HUES64 (cell line): ENCODE measurements around the gene SHISA6.

Source experiments
- H3K27ac ChIP-seq: 2 replicates; pipeline ENCODE4 v1.7.0; 2013; ENCODE audit warnings: low read depth, low read length, inconsistent platforms
- H3K27me3 ChIP-seq: 2 replicates; pipeline ENCODE4 v1.6.1; 2013; ENCODE audit warnings: mild to moderate bottlenecking, low read length; ENCODE audit not compliant: insufficient read depth
- H3K36me3 ChIP-seq: 2 replicates; pipeline ENCODE4 v1.6.1; 2013; ENCODE audit warnings: mild to moderate bottlenecking, low read length; ENCODE audit not compliant: insufficient read depth
- H3K4me1 ChIP-seq: 2 replicates; pipeline ENCODE4 v1.6.1; 2013; ENCODE audit warnings: mild to moderate bottlenecking, low read length, moderate library complexity; ENCODE audit not compliant: insufficient read depth
- H3K4me3 ChIP-seq: 2 replicates; pipeline ENCODE4 v1.5.1; 2013; ENCODE audit warnings: mild to moderate bottlenecking, low read length, moderate library complexity
- H3K9ac ChIP-seq: 2 replicates; pipeline ENCODE4 v1.6.1; 2013; ENCODE audit warnings: mild to moderate bottlenecking, low read depth, low read length
- H3K9me3 ChIP-seq: 2 replicates; pipeline ENCODE4 v1.6.1; 2013; ENCODE audit warnings: low read depth, low read length; ENCODE audit not compliant: insufficient read depth
- WGBS: fragments of 150-250, 120-280 bp; methylation state at CpG from one replicate; pipeline ENCODE4 v1.1.7; 2013; ENCODE audit warnings: missing lambda C conversion rate; 5-methylcytosine and 5-hydroxymethylcytosine counted together

The SHISA6 gene

DNA sequence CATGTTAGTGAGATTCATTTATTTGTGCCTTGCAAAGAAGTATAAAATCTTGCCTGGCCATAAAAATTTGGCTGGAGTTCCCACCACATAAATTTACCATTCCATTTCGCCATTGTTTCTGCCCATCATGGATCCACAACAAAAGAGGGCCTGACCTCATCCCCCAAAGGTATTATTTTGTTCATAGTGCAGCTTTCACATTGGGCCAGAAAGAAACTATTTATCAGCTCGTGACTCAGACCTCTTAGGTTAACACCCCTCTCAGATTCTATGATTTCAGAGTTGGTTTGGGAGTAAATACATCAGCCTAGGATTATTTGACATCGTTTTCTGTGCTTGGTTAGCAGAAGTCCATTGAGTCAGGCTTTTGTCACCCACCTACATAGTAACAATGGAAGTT is 108.1 kb downstream of the SHISA6 start:
- no peak overlapping the region for H3K4me3 ChIP-seq
- 66% methylated on average over 2 of the region's 3 CpGs for WGBS
- no peaks in the 10 kb centered on the region for H3K4me1 ChIP-seq
- no peak overlapping the region for H3K9ac ChIP-seq
- no peaks in the 10 kb centered on the region for H3K36me3 ChIP-seq
- H3K9me3 ChIP-seq, result no peaks in the 10 kb centered on the region
- H3K27me3 ChIP-seq, result no peaks in the 10 kb centered on the region
- no peak overlapping the region for H3K27ac ChIP-seq

DNA sequence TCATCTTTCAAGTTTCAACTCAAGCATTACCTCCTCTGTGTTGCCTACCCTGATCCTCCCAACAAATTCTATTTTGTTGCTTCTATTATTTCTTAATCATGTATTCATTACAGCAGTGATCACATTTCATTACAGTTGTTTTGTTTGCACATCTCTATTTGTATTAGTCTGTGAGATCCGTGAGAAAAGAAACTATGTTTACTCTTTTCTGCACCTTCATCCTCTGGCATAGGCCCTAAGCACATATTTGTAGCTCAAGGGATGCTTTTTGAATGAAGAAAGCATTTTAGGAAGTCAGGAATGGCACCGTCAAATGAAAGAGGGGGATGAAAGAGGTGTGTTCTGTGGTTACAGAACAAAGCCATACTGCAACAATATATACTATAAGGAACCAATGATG is 110.5 kb downstream of the SHISA6 start:
- H3K27me3 ChIP-seq, result no peaks in the 10 kb centered on the region

DNA sequence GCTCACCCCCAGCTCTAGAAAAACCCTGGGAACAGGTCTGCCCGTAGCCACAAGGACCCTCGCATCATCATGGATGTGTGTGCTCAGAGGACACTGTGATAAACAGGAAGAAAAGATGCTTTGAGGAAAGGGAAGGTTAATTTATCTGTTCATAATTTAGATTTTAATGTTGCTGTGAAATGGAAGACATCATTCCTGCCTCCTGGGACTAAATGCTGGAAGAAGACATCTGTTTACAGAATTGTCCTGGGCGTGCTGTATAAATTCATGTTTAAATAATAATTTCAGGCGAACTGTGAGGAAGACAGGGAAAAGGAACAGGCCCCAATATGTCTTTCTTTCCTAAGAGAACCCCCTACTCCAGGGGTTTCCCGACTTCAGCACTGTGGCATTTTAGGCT is 112.6 kb downstream of the SHISA6 start:
- Histone ChIP-seq H3K4me1 (no peaks in the 10 kb centered on the region), H3K27ac (no peak overlapping the region), H3K9me3 (no peaks in the 10 kb centered on the region), H3K36me3 (no peaks in the 10 kb centered on the region), H3K9ac (no peak overlapping the region), H3K27me3 (no peaks in the 10 kb centered on the region), H3K4me3 (no peak overlapping the region)
- 99% methylated on average over 4 of the region's 5 CpGs for WGBS

More for the DNA sequence above, 110.5 kb downstream of the SHISA6 start:
- H3K4me3 ChIP-seq, result no peak overlapping the region
- H3K9me3 ChIP-seq, result no peaks in the 10 kb centered on the region
- H3K9ac ChIP-seq, result no peak overlapping the region
- H3K27ac ChIP-seq, result no peak overlapping the region
- no peaks in the 10 kb centered on the region for H3K36me3 ChIP-seq
- 88% methylated on average over 1 of the region's 2 CpGs for WGBS
- H3K4me1 ChIP-seq, result no peaks in the 10 kb centered on the region

DNA sequence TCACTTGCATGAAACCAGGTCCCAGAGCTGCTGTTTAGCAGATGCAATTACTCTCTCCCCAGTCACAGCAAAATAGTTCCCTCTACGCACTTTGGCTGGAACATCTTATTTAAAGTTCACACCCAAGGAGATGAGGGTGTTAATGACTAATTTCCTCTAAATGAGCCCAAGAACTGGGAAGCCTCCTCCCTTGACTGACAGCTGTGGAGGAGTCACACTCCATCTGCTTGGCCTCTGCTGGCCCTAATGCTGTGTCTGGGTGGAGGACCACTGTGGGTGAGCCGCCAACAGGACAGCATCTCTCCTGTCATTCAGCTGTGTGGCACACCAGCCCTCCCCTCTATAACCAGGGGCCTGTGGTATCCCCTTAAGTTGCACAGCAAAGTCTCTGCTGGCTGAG is 115.4 kb downstream of the SHISA6 start:
- WGBS, result 100% methylated on average over 1 of the region's 2 CpGs
- no peaks in the 10 kb centered on the region for H3K36me3 ChIP-seq
- H3K9me3 ChIP-seq, result no peaks in the 10 kb centered on the region
- no peak overlapping the region for H3K9ac ChIP-seq
- no peaks in the 10 kb centered on the region for H3K4me1 ChIP-seq
- H3K4me3 ChIP-seq, result no peak overlapping the region
- no peak overlapping the region for H3K27ac ChIP-seq
- H3K27me3 ChIP-seq, result no peaks in the 10 kb centered on the region

DNA sequence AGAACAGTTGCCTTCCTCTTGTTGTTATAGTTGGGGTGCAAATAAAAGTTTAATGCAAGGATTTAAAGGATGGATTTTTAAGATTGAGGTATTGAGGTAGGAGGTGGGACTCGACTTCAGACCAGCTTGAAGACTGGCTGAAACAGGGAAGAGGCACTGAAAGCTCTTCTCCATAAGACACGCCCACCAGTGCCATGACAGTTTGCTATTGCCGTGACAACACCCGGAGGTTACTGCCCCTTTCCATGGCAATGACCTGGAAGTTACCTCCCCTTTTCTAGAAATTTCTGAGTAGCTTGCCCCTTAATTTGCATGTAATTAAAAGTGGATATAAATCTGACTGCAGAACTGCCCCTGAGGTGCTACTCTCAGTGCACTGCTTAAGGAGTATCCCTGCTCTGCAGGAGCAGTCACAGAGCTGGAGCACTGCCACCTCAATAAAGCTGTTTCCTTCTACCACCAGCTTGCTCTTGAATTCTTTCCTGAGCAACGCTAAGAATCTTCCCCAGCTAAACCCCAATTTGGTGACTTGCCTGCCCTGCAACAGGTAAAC is 122.6 kb downstream of the SHISA6 start:
- WGBS, result 95% methylated on average over 5 of the region's 5 CpGs
- Histone ChIP-seq H3K9ac (no peak overlapping the region), H3K9me3 (no peaks in the 10 kb centered on the region), H3K4me1 (no peaks in the 10 kb centered on the region), H3K27me3 (no peaks in the 10 kb centered on the region), H3K27ac (no peak overlapping the region), H3K36me3 (no peaks in the 10 kb centered on the region), H3K4me3 (no peak overlapping the region)

DNA sequence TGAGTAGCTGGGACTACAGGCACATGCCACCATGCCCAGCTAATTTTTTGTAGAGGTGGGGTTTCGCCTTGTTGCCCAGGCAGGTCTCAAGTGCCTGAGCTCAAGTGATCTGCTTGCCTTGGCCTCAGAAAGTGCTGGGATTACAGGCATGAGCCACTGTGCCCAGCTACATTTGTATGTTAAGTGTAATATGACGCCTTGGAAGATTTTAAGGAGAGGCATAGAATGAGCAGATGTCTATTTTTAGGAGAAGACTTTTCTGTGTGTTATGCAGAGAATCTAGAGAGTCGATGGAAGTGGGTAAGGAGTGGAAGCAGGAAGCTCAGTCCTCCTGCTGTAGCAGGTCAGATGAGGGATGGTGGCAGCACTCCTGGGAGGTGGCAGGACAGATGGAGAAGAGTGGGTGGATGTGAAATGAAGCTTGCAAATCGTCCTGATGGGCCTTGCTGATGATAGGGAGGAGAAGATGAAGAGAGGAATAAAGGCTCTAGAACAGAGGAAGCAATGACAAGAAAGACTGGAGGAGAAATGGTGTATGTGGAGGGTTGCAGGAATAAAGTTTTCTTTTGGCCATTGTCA is 125.3 kb downstream of the SHISA6 start:
- H3K27me3 ChIP-seq, result no peaks in the 10 kb centered on the region
- H3K9me3 ChIP-seq, result no peaks in the 10 kb centered on the region
- no peak overlapping the region for H3K27ac ChIP-seq
- H3K36me3 ChIP-seq, result no peaks in the 10 kb centered on the region
- H3K9ac ChIP-seq, result no peak overlapping the region
- WGBS, result 74% methylated on average over 4 of the region's 4 CpGs
- no peaks in the 10 kb centered on the region for H3K4me1 ChIP-seq
- H3K4me3 ChIP-seq, result no peak overlapping the region

DNA sequence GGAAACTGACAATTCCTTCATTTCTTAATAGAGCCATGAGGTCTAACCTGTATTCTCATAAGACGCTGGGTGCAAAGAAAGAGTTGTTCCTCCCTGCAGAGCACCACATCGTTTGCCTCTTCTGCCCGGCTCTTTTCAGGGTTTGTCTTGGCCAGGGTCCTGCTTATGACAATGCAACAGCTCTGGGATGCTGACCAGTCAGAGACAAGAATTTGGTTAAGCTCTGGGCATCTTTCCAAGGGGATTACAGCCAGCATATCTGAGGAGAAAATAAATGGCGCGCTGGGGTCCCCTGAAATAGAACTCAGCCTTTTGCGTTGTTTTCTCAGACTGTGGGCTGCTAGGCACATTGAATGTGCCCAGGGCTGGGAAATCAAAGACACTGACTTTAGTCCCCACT is 128.6 kb downstream of the SHISA6 start:
- Histone ChIP-seq H3K27ac (no peak overlapping the region), H3K4me3 (no peak overlapping the region), H3K9ac (no peak overlapping the region), H3K4me1 (no peaks in the 10 kb centered on the region), H3K9me3 (no peaks in the 10 kb centered on the region), H3K27me3 (no peaks in the 10 kb centered on the region), H3K36me3 (no peaks in the 10 kb centered on the region)
- WGBS, result 90% methylated on average over 6 of the region's 6 CpGs

DNA sequence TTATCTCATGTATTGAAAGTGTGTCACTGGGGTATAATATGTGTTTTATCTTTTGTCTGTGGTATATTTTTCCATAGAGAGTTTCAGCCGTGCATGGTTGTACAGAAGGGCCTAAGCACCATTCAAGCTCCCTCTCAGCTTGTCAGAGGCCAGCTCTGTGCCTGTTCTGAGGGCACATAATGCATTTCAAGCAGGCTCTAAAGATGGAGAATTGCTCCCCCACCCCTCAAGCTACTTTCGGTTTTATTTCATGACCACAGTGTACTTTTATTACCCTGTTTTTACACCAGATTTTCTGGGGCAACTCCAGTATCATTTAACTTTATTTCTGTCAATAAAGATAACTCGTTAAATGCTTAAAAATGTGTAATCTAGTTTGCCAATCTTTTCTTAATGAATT is 131.7 kb downstream of the SHISA6 start:
- H3K4me3 ChIP-seq, result no peak overlapping the region
- 93% methylated on average over 2 of the region's 3 CpGs for WGBS
- no peak overlapping the region for H3K9ac ChIP-seq
- H3K4me1 ChIP-seq, result 0 out of 2 replicates have a peak, but pooled peaks cover 6% of the 10 kb centered on the region
- no peaks in the 10 kb centered on the region for H3K27me3 ChIP-seq
- H3K9me3 ChIP-seq, result no peaks in the 10 kb centered on the region
- H3K36me3 ChIP-seq, result no peaks in the 10 kb centered on the region
- no peak overlapping the region for H3K27ac ChIP-seq

DNA sequence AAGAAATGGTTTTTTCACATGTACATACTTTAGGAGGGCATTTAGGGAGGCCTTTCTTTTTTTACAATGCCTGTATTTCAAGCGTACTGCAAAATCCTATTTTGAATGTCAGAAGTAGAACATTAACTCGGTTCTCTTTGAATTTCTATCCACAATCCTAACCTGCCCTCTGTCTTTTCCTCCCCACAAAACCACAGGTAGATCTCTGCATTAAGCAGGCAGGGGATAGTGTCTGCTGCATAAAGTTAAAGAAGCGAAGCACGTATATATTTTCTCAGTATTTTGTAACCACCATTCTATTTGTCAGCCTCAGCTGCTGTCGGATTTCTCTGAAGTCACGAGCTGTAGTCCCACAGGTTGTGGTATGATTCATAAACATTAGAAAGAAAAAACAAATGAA is 137.5 kb downstream of the SHISA6 start:
- no peak overlapping the region for H3K9ac ChIP-seq
- H3K27me3 ChIP-seq, result no peaks in the 10 kb centered on the region
- no peaks in the 10 kb centered on the region for H3K36me3 ChIP-seq
- no peak overlapping the region for H3K4me3 ChIP-seq
- 96% methylated on average over 6 of the region's 6 CpGs for WGBS
- H3K9me3 ChIP-seq, result no peaks in the 10 kb centered on the region
- H3K4me1 ChIP-seq, result 0 out of 2 replicates have a peak, but pooled peaks cover 6% of the 10 kb centered on the region
- no peak overlapping the region for H3K27ac ChIP-seq

DNA sequence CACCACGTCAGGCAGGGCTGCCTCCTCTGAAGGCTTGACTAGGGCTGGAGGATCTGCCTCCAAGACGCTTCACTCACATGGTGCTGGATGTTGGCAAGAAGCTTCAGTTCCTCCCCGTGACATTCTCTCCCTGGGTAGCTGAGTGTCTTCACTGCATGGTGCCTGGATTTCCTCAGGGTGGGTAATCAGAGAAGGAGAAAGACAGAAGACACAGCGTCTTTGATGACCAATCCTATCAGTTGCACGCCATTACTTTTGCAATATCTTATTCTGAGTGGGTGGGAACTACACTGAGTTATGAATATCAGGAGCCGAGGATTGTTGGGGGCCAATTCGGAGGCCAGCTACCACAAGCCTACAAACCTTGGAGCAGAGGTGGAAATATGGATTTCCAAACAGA is 139.7 kb downstream of the SHISA6 start:
- WGBS, result 89% methylated on average over 7 of the region's 7 CpGs
- no peaks in the 10 kb centered on the region for H3K9me3 ChIP-seq
- 0 out of 2 replicates have a peak, but pooled peaks cover 2% of the 10 kb centered on the region for H3K4me1 ChIP-seq
- H3K4me3 ChIP-seq, result no peak overlapping the region
- H3K27me3 ChIP-seq, result no peaks in the 10 kb centered on the region
- H3K27ac ChIP-seq, result no peak overlapping the region
- H3K9ac ChIP-seq, result no peak overlapping the region
- H3K36me3 ChIP-seq, result no peaks in the 10 kb centered on the region

DNA sequence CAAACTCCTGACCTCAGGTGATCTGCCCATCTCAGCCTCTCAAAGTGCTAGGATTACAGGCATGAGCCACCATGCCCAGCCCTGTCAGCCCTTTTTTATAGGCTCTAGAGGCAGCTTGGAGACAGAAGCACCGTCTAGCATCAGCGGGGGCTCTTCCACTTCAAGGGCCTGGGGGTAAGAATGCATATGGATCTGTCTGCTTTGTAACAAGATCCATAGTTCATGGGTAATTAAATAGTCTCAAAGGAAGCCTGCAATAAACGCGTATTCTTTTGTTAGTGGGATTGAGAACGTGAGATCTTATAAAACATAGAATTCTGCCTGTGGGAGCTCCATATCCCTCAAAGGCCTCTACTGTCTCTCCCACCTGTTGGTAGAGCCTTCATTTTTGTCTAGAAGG is 142.1 kb downstream of the SHISA6 start:
- H3K36me3 ChIP-seq, result no peaks in the 10 kb centered on the region
- no peaks in the 10 kb centered on the region for H3K27me3 ChIP-seq
- WGBS, result 87% methylated on average over 5 of the region's 5 CpGs
- no peak overlapping the region for H3K27ac ChIP-seq
- H3K4me1 ChIP-seq, result no peaks in the 10 kb centered on the region
- no peaks in the 10 kb centered on the region for H3K9me3 ChIP-seq
- no peak overlapping the region for H3K4me3 ChIP-seq
- no peak overlapping the region for H3K9ac ChIP-seq

DNA sequence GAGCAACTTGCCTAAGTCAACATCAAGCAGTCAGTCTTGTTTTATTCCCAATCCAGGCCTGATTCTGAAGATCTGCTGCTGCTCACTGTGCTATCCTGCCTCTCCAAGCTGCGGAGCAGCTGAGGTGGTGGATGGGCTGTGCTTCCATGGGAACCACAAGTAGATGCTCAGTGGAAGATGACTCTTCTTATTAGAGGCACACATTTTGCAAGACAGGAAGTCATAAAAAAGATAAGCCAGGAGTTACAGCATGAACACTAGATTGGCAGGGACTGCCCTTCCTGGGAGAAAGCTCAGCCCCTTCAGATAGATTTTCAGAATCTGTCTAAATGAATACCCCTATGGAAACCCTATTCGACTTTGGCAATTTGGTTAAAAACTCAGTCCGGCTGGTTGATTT is 143.1 kb downstream of the SHISA6 start:
- Histone ChIP-seq H3K36me3 (no peaks in the 10 kb centered on the region), H3K9ac (no peak overlapping the region), H3K4me3 (no peak overlapping the region), H3K9me3 (no peaks in the 10 kb centered on the region), H3K4me1 (no peaks in the 10 kb centered on the region), H3K27me3 (no peaks in the 10 kb centered on the region), H3K27ac (no peak overlapping the region)
- 90% methylated on average over 3 of the region's 3 CpGs for WGBS
